Measurements from ENCODE around the gene PDZD2. TPM values are rescaled to one million over a fixed set of nuclear protein-coding genes. Genes with fewer than 3 reads are reported as not detected.

PDZD2 gene
- total and polyA plus RNA-seq, 2 experiments from 2014 or later: 1.7 to 4.0 TPM

GRCh38 chr5:32058101-32058500, 419.2 kb downstream of the PDZD2 start:
- Histone ChIP-seq H3K79me2 (no peaks in the 10 kb centered on the region), H3K36me3 (replicated peaks; ENCODE audit: insufficient read depth, low read depth) (no peaks in the 10 kb centered on the region), H3K9me2 (replicated peaks; ENCODE audit: insufficient read depth) (no peaks in the 10 kb centered on the region), H3K27ac (no peak overlapping the region), H3K27me3 (no peaks in the 10 kb centered on the region), H3K4me1 (ENCODE audit: insufficient read depth) (no peaks in the 10 kb centered on the region), H4K20me1 (ENCODE audit: insufficient read depth, poor library complexity, severe bottlenecking) (no peaks in the 10 kb centered on the region), H3K4me2 (no peak overlapping the region), H2AFZ (no peak overlapping the region), H3K4me3 (no peak overlapping the region), H3K9me3 (ENCODE audit: low read depth) (no peaks in the 10 kb centered on the region)
- no peak for TF ChIP-seq EZH2 (IDR thresholded peaks at IDR 0.05; ENCODE audit: borderline replicate concordance)
- no peak for DNase-seq (ENCODE audit: low spot score)
- WGBS (ENCODE audit: low lambda C conversion rate, missing lambda C conversion rate): 90% methylated on average over 4 of the region's 4 CpGs

GRCh38 chr5:32058997-32059396, 420.1 kb downstream of the PDZD2 start:
- WGBS (ENCODE audit: low lambda C conversion rate, missing lambda C conversion rate): 90% methylated on average over 3 of the region's 3 CpGs
- no peaks in the 10 kb centered on the region for H4K20me1 ChIP-seq (ENCODE audit: insufficient read depth, poor library complexity, severe bottlenecking)
- no peaks in the 10 kb centered on the region for H3K4me1 ChIP-seq (ENCODE audit: insufficient read depth)
- no peaks in the 10 kb centered on the region for H3K9me3 ChIP-seq (ENCODE audit: low read depth)
- no peak for DNase-seq (ENCODE audit: low spot score)
- no peaks in the 10 kb centered on the region for H3K36me3 ChIP-seq (replicated peaks; ENCODE audit: insufficient read depth, low read depth)
- no peak overlapping the region for H2AFZ ChIP-seq
- TF ChIP-seq CTCF (IDR thresholded peaks at IDR 0.05; ENCODE audit: poor library complexity) (no peak), EZH2phosphoT487 (IDR thresholded peaks at IDR 0.05; ENCODE audit: low read depth, severe bottlenecking, unreplicated experiment) (no peak), EZH2 (IDR thresholded peaks at IDR 0.05; ENCODE audit: borderline replicate concordance) (no peak)
- H3K9me2 ChIP-seq (replicated peaks; ENCODE audit: insufficient read depth): no peaks in the 10 kb centered on the region
- no peaks in the 10 kb centered on the region for H3K79me2 ChIP-seq
- H3K27ac ChIP-seq: no peak overlapping the region
- no peak overlapping the region for H3K4me3 ChIP-seq
- H3K4me2 ChIP-seq: no peak overlapping the region
- H3K27me3 ChIP-seq: no peaks in the 10 kb centered on the region

DNA sequence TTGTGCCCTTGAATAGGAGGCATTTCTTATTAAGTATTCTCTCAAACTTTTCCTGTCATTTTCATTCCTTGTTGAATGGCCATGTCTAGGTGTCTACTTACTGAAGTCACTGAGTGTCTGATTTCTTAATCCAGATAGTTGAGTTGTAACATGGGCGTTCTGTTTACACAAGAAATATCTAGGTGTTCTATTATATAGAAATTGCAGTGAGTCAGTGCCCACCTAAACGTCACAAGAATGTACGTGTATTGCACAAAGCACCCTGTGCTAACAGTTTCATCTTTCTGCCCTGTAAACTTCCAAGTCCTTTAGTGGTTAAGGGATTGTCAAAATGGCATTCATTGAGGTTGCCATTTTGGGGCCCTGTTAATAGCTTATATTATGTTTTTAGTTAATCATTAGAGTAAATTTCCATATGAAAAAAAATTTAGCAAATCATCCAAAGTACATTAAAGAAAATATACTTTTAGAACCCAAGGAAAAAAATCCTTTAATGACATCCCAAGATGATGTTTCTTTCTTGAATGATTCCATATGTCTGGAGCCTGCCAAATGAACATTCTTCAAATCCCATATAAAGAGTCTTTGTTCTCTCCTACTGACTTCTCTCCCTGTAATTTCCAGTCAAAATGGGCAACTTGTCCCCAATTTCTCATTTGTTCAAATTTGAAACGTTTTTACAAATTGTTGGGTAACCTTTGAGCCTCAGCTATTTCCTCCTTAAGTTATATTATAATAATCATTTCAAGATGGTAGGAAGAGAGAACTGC, 421.0 kb downstream of the PDZD2 start:
- Histone ChIP-seq H3K36me3 (replicated peaks; ENCODE audit: insufficient read depth, low read depth) (no peaks in the 10 kb centered on the region), H2AFZ (no peak overlapping the region), H3K9me3 (ENCODE audit: low read depth) (no peaks in the 10 kb centered on the region), H3K4me2 (no peak overlapping the region), H3K79me2 (no peaks in the 10 kb centered on the region), H3K27me3 (no peaks in the 10 kb centered on the region), H3K4me3 (no peak overlapping the region), H4K20me1 (ENCODE audit: insufficient read depth, poor library complexity, severe bottlenecking) (no peaks in the 10 kb centered on the region), H3K9me2 (replicated peaks; ENCODE audit: insufficient read depth) (no peaks in the 10 kb centered on the region), H3K27ac (no peak overlapping the region), H3K4me1 (ENCODE audit: insufficient read depth) (no peaks in the 10 kb centered on the region)
- no peak for DNase-seq (ENCODE audit: low spot score)
- no peak for TF ChIP-seq CTCF (IDR thresholded peaks at IDR 0.05; ENCODE audit: poor library complexity)
- TF ChIP-seq EZH2 (IDR thresholded peaks at IDR 0.05; ENCODE audit: borderline replicate concordance): no peak
- TF ChIP-seq EZH2phosphoT487 (IDR thresholded peaks at IDR 0.05; ENCODE audit: low read depth, severe bottlenecking, unreplicated experiment): no peak
- 60% methylated on average over 4 of the region's 4 CpGs for WGBS (ENCODE audit: low lambda C conversion rate, missing lambda C conversion rate)

GRCh38 chr5:32061236-32061635, 422.3 kb downstream of the PDZD2 start:
- no peak overlapping the region for H3K27ac ChIP-seq
- no peaks in the 10 kb centered on the region for H3K9me3 ChIP-seq (ENCODE audit: low read depth)
- H2AFZ ChIP-seq: no peak overlapping the region
- 72% methylated on average over 2 of the region's 2 CpGs for WGBS (ENCODE audit: low lambda C conversion rate, missing lambda C conversion rate)
- H3K27me3 ChIP-seq: no peaks in the 10 kb centered on the region
- no peaks in the 10 kb centered on the region for H3K36me3 ChIP-seq (replicated peaks; ENCODE audit: insufficient read depth, low read depth)
- DNase-seq (ENCODE audit: low spot score): no peak
- no peaks in the 10 kb centered on the region for H3K79me2 ChIP-seq
- H3K4me3 ChIP-seq: no peak overlapping the region
- TF ChIP-seq EZH2phosphoT487 (IDR thresholded peaks at IDR 0.05; ENCODE audit: low read depth, severe bottlenecking, unreplicated experiment) (no peak), EZH2 (IDR thresholded peaks at IDR 0.05; ENCODE audit: borderline replicate concordance) (no peak), CTCF (IDR thresholded peaks at IDR 0.05; ENCODE audit: poor library complexity) (no peak)
- H3K9me2 ChIP-seq (replicated peaks; ENCODE audit: insufficient read depth): no peaks in the 10 kb centered on the region
- H3K4me1 ChIP-seq (ENCODE audit: insufficient read depth): no peaks in the 10 kb centered on the region
- no peak overlapping the region for H3K4me2 ChIP-seq
- H4K20me1 ChIP-seq (ENCODE audit: insufficient read depth, poor library complexity, severe bottlenecking): no peaks in the 10 kb centered on the region

All from hepatocyte (in vitro differentiated cells).